Mucosa of rectum (tissue), 2 donors: ENCODE results near the gene SMKR1.

Experiments
- H3K27ac ChIP-seq, 2 donors: one replicate each; pipeline ENCODE4 v1.7.0; 2013; ENCODE audit warnings: inconsistent platforms in 2 of 2, low read depth in 2 of 2, low read length in 2 of 2
- H3K27me3 ChIP-seq, 2 donors: one replicate each; pipeline ENCODE4 v1.7.0; 2013; ENCODE audit warnings: low read length in 2 of 2; ENCODE audit not compliant: control insufficient read depth in 2 of 2, insufficient read depth in 2 of 2
- H3K36me3 ChIP-seq, 2 donors: one replicate each; pipeline ENCODE4 v1.7.0; 2013; ENCODE audit warnings: low read length in 2 of 2; ENCODE audit not compliant: control insufficient read depth in 2 of 2, insufficient read depth in 2 of 2
- H3K4me1 ChIP-seq, 2 donors: one replicate each; pipeline ENCODE4 v1.7.0; 2013; ENCODE audit warnings: low read length in 2 of 2, mild to moderate bottlenecking in 1 of 2; ENCODE audit not compliant: control insufficient read depth in 2 of 2, insufficient read depth in 2 of 2
- H3K4me3 ChIP-seq, 2 donors: one replicate each; pipeline ENCODE4 v1.7.0; 2013; ENCODE audit warnings: low read length in 2 of 2
- H3K9ac ChIP-seq, 2 donors: one replicate each; pipeline ENCODE4 v1.7.0; 2013; ENCODE audit warnings: low read length in 2 of 2, low read depth in 1 of 2, mild to moderate bottlenecking in 1 of 2
- H3K9me3 ChIP-seq, 2 donors: one replicate each; pipeline ENCODE4 v1.7.0; 2013; ENCODE audit warnings: low read length in 2 of 2; ENCODE audit not compliant: control insufficient read depth in 2 of 2
- donor health status: healthy.
- donor health status: Normal muscosa, but diverticular disease.

The SMKR1 gene

GRCh38 chr7:129499999-129500398 lies 2.3 kb upstream of the SMKR1 start:
- Histone ChIP-seq H3K9ac (no peak overlapping the region), H3K4me3 (no peak overlapping the region), H3K36me3 (no peaks in the 10 kb centered on the region), H3K4me1 (peaks cover 2 to 7% of the 10 kb centered on the region in 2 donors), H3K9me3 (no peaks in the 10 kb centered on the region), H3K27me3 (no peaks in the 10 kb centered on the region), H3K27ac (no peak overlapping the region)

GRCh38 chr7:129502708-129503685 lies 666 bp downstream of the SMKR1 start:
- Histone ChIP-seq H3K4me1 (peaks cover 2 to 7% of the 10 kb centered on the region in 2 donors), H3K36me3 (no peaks in the 10 kb centered on the region), H3K9me3 (no peaks in the 10 kb centered on the region), H3K27ac (no peak overlapping the region), H3K4me3 (peak overlapping the region; percentile 59 to 60), H3K9ac (peak overlapping the region; percentile 14 to 58), H3K27me3 (no peaks in the 10 kb centered on the region)

GRCh38 chr7:129503725-129504124 lies 1.4 kb downstream of the SMKR1 start:
- H3K27ac ChIP-seq = no peak overlapping the region
- H3K4me3 ChIP-seq = no peak overlapping the region
- H3K9me3 ChIP-seq = no peaks in the 10 kb centered on the region
- no peak overlapping the region for H3K9ac ChIP-seq
- no peaks in the 10 kb centered on the region for H3K27me3 ChIP-seq
- H3K36me3 ChIP-seq = no peaks in the 10 kb centered on the region
- H3K4me1 ChIP-seq = peaks cover 2 to 7% of the 10 kb centered on the region in 2 donors

- no peaks in the 10 kb centered on the region for H3K4me1 ChIP-seq
- no peak overlapping the region for H3K4me3 ChIP-seq
- H3K9me3 ChIP-seq = no peaks in the 10 kb centered on the region
- no peak overlapping the region for H3K9ac ChIP-seq
- H3K36me3 ChIP-seq = no peaks in the 10 kb centered on the region
- H3K27ac ChIP-seq = no peak overlapping the region
- no peaks in the 10 kb centered on the region for H3K27me3 ChIP-seq
Observed at GRCh38 chr7:129512192-129512591, 9.9 kb downstream of the SMKR1 start.

- H3K4me1 ChIP-seq = no peaks in the 10 kb centered on the region
- no peaks in the 10 kb centered on the region for H3K27me3 ChIP-seq
- no peak overlapping the region for H3K9ac ChIP-seq
- H3K9me3 ChIP-seq = no peaks in the 10 kb centered on the region
- H3K27ac ChIP-seq = no peak overlapping the region
- H3K36me3 ChIP-seq = no peaks in the 10 kb centered on the region
- no peak overlapping the region for H3K4me3 ChIP-seq
Observed at GRCh38 chr7:129513546-129513945, 11.2 kb downstream of the SMKR1 start.

- H3K4me3 ChIP-seq = no peak overlapping the region
- H3K27me3 ChIP-seq = no peaks in the 10 kb centered on the region
- H3K4me1 ChIP-seq = no peaks in the 10 kb centered on the region
- H3K9ac ChIP-seq = no peak overlapping the region
- no peak overlapping the region for H3K27ac ChIP-seq
- no peaks in the 10 kb centered on the region for H3K36me3 ChIP-seq
- no peaks in the 10 kb centered on the region for H3K9me3 ChIP-seq
Observed at GRCh38 chr7:129514683-129515082, 12.4 kb downstream of the SMKR1 start.

GRCh38 chr7:129515381-129515780 lies 13.1 kb downstream of the SMKR1 start:
- H3K36me3 ChIP-seq = no peaks in the 10 kb centered on the region
- no peak overlapping the region for H3K27ac ChIP-seq
- no peak overlapping the region for H3K9ac ChIP-seq
- no peaks in the 10 kb centered on the region for H3K4me1 ChIP-seq
- H3K27me3 ChIP-seq = no peaks in the 10 kb centered on the region
- no peak overlapping the region for H3K4me3 ChIP-seq
- no peaks in the 10 kb centered on the region for H3K9me3 ChIP-seq

- Histone ChIP-seq H3K27ac (no peak overlapping the region), H3K36me3 (no peaks in the 10 kb centered on the region), H3K9me3 (no peaks in the 10 kb centered on the region), H3K4me1 (no peaks in the 10 kb centered on the region), H3K9ac (no peak overlapping the region), H3K4me3 (no peak overlapping the region), H3K27me3 (peaks cover 0 to 3% of the 10 kb centered on the region in 2 donors)
Observed at GRCh38 chr7:129517931-129518330, 15.6 kb downstream of the SMKR1 start.

- Histone ChIP-seq H3K9ac (no peak overlapping the region), H3K9me3 (no peaks in the 10 kb centered on the region), H3K27me3 (peaks cover 0 to 3% of the 10 kb centered on the region in 2 donors), H3K27ac (no peak overlapping the region), H3K4me1 (no peaks in the 10 kb centered on the region), H3K36me3 (no peaks in the 10 kb centered on the region), H3K4me3 (no peak overlapping the region)
Observed at GRCh38 chr7:129519464-129519863, 17.1 kb downstream of the SMKR1 start.

GRCh38 chr7:129522088-129522970 lies 20.0 kb downstream of the SMKR1 start:
- peaks cover 0 to 3% of the 10 kb centered on the region in 2 donors for H3K27me3 ChIP-seq
- H3K27ac ChIP-seq = no peak overlapping the region
- no peak overlapping the region for H3K9ac ChIP-seq
- no peaks in the 10 kb centered on the region for H3K36me3 ChIP-seq
- no peaks in the 10 kb centered on the region for H3K9me3 ChIP-seq
- no peak overlapping the region for H3K4me3 ChIP-seq
- H3K4me1 ChIP-seq = no peaks in the 10 kb centered on the region
